Activated naive CD4-positive, alpha-beta T cell treated with anti-CD3 and anti-CD28 coated beads, Interleukin-2, amount 50 U/mL, for 24 hours (primary cell): Measurements from ENCODE around the gene DHRS7C.

Source experiments
- H3K27ac Mint-ChIP-seq: one replicate; pipeline ENCODE4 v1.8.0; 2021; ENCODE audit warnings: mild to moderate bottlenecking, mixed read lengths
- H3K27me3 Mint-ChIP-seq: one replicate; pipeline ENCODE4 v1.8.0; 2021; ENCODE audit warnings: mixed read lengths
- H3K36me3 Mint-ChIP-seq: one replicate; pipeline ENCODE4 v1.8.0; 2021; ENCODE audit warnings: mixed read lengths
- H3K4me1 Mint-ChIP-seq: one replicate; pipeline ENCODE4 v1.8.0; 2021; ENCODE audit warnings: mixed read lengths
- H3K4me3 Mint-ChIP-seq: one replicate; pipeline ENCODE4 v1.8.0; 2021; ENCODE audit warnings: mild to moderate bottlenecking, mixed read lengths
- H3K9me3 Mint-ChIP-seq: one replicate; pipeline ENCODE4 v1.8.0; 2021; ENCODE audit warnings: mixed read lengths

DHRS7C gene

DNA sequence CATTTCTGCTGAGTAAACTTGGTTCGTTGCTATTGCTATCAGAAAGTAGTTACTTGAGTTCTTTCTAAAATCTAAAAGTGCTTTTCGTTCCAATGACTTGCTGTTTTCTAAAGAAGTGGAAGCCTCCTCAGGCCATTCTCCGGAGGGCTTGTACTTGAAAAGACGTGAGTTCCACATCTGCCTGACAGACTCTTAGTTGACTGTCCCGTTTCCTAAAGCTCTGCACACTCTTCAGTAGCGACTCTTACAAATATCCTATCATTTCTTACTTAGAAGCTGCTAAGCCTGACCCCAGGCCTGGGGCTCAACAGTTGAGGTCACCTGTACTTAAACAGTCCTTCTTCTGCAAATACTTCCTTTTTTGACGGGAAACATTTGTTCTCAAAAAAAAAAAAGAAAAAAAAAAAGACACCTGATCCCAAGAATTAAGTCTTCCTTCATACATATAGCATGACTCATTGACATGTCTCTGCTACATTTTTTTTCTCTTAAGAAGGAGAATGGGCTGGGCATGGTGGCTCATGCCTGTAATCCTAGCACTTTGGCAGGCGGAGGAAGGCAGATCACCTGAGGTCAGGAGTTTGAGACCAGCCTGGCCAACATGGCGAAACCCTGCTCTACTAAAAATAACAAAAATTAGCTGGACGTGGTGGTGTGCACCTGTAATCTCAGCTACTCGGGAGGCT lies 61.5 kb downstream of the DHRS7C start:
- Mint-ChIP-seq H3K27ac (no peak overlapping the region), H3K4me1 (no peaks in the 10 kb centered on the region), H3K27me3 (peaks cover 1% of the 10 kb centered on the region), H3K9me3 (no peaks in the 10 kb centered on the region), H3K36me3 (no peaks in the 10 kb centered on the region), H3K4me3 (no peak overlapping the region)

- Mint-ChIP-seq H3K27me3 (peaks cover 1% of the 10 kb centered on the region), H3K4me1 (no peaks in the 10 kb centered on the region), H3K4me3 (no peak overlapping the region), H3K27ac (no peak overlapping the region), H3K9me3 (no peaks in the 10 kb centered on the region), H3K36me3 (no peaks in the 10 kb centered on the region)
These were observed 62.2 kb downstream of the DHRS7C start for GRCh38 chr17:9729034-9729650.

DNA sequence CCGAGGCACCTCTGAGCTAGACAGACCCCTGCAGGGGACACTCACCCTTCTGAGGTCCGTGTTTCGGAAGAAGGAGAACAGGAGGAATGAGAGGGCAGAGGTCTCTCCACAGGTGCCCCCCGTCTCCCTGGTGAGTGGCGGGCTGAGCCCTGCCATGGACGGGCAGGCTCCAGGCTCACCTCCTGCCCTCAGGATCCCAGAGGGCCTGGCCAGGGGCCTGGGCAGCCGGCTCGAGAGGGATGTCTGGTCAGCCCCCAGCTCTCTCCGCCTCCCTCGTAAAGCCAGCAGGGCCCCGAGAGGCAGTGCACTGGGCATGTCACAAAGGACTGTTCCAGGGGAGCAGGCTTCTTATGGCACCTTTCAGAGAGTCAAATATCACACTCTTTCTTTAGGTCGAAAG lies 62.8 kb downstream of the DHRS7C start:
- no peak overlapping the region for H3K4me3 Mint-ChIP-seq
- H3K27ac Mint-ChIP-seq = no peak overlapping the region
- no peaks in the 10 kb centered on the region for H3K4me1 Mint-ChIP-seq
- H3K27me3 Mint-ChIP-seq = peaks cover 1% of the 10 kb centered on the region
- no peaks in the 10 kb centered on the region for H3K36me3 Mint-ChIP-seq
- no peaks in the 10 kb centered on the region for H3K9me3 Mint-ChIP-seq

DNA sequence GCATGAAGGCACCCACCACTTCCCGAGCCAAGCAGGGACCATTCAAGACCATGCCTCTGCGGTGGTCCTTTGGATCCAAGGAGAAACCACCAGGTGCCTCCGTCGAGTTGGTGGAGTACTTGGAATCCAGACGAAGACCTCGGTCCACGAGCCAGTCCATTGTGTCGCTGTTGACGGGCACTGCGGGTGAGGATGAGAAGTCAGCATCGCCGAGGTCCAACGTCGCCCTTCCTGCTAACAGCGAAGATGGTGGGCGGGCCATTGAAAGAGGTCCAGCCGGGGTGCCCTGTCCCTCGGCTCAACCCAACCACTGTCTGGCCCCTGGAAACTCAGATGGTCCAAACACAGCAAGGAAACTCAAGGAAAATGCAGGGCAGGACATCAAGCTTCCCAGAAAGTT lies 63.4 kb downstream of the DHRS7C start:
- Mint-ChIP-seq H3K27ac (no peak overlapping the region), H3K4me3 (no peak overlapping the region), H3K36me3 (no peaks in the 10 kb centered on the region), H3K27me3 (peaks cover 1% of the 10 kb centered on the region), H3K9me3 (no peaks in the 10 kb centered on the region), H3K4me1 (no peaks in the 10 kb centered on the region)

GRCh38 chr17:9726291-9726690 lies 65.1 kb downstream of the DHRS7C start:
- no peak overlapping the region for H3K4me3 Mint-ChIP-seq
- no peak overlapping the region for H3K27ac Mint-ChIP-seq

GRCh38 chr17:9725575-9725974 lies 65.8 kb downstream of the DHRS7C start:
- no peak overlapping the region for H3K27ac Mint-ChIP-seq

More at GRCh38 chr17:9726291-9726690, 65.1 kb downstream of the DHRS7C start:
- H3K4me1 Mint-ChIP-seq = no peaks in the 10 kb centered on the region
- H3K9me3 Mint-ChIP-seq = no peaks in the 10 kb centered on the region
- peaks cover 1% of the 10 kb centered on the region for H3K27me3 Mint-ChIP-seq
- no peaks in the 10 kb centered on the region for H3K36me3 Mint-ChIP-seq

More at GRCh38 chr17:9725575-9725974, 65.8 kb downstream of the DHRS7C start:
- H3K36me3 Mint-ChIP-seq = no peaks in the 10 kb centered on the region
- no peaks in the 10 kb centered on the region for H3K4me1 Mint-ChIP-seq
- H3K4me3 Mint-ChIP-seq = no peak overlapping the region
- H3K27me3 Mint-ChIP-seq = peaks cover 1% of the 10 kb centered on the region
- no peaks in the 10 kb centered on the region for H3K9me3 Mint-ChIP-seq
